ENCODE measurements around the gene MYF6. TPM values are rescaled to one million over a fixed set of nuclear protein-coding genes. Genes with fewer than 3 reads are reported as not detected.

MYF6 gene
- total and polyA plus RNA-seq, 9 of the 15 experiments (the other 6 are each of a cell fraction or from before 2014, with no cell fraction given): not detected

- no peak for DNase-seq (ENCODE audit: extremely low read depth in 1 of 4, low spot score in 3 of 4)
- H3K4me3 ChIP-seq: no peak overlapping the region
- ATAC-seq: no peak
- H3K27ac ChIP-seq (ENCODE audit: extremely low read depth, low read depth, low read length): no peak overlapping the region
- no peak overlapping the region for H3K4me2 ChIP-seq (ENCODE audit: insufficient read depth, low read length)
- no peak overlapping the region for H2AFZ ChIP-seq (ENCODE audit: low read depth, low read length)
- in situ Hi-C loops (cut with MboI): no loop called here
- no TSS peak for BruUV-seq (replicated peaks)
- H3K36me3 ChIP-seq (ENCODE audit: control insufficient read depth, insufficient read depth, low read length): no peaks in the 10 kb centered on the region
- no peaks in the 10 kb centered on the region for H3K79me2 ChIP-seq (ENCODE audit: control insufficient read depth, insufficient read depth, low read length)
- H3K27me3 ChIP-seq (ENCODE audit: control insufficient read depth in 2 of 2, insufficient read depth in 2 of 2, low read length in 2 of 2): no peaks in the 10 kb centered on the region
- TF ChIP-seq ZNF212 (CRISPR knock-in tag; IDR thresholded peaks at IDR 0.05): no peak
- TF ChIP-seq XRCC4 (IDR thresholded peaks at IDR 0.05; ENCODE audit: extremely low read depth, insufficient read depth, insufficient read length): no peak
- TF ChIP-seq RBM22 (IDR thresholded peaks at IDR 0.05; ENCODE audit: low read depth, low read length, poor library complexity, severe bottlenecking): no peak
- no peak for TF ChIP-seq HOXB6 (CRISPR knock-in tag; IDR thresholded peaks at IDR 0.05; ENCODE audit: borderline replicate concordance)
- no peak for TF ChIP-seq RBM34 (IDR thresholded peaks at IDR 0.05; ENCODE audit: borderline replicate concordance, insufficient read depth, low read length)
- no peak for TF ChIP-seq NFXL1 (CRISPR knock-in tag; IDR thresholded peaks at IDR 0.05)
- no peak for TF ChIP-seq FOXK1 (CRISPR knock-in tag; IDR thresholded peaks at IDR 0.05; ENCODE audit: borderline replicate concordance)
- no peak for TF ChIP-seq NCOA4 (IDR thresholded peaks at IDR 0.05; ENCODE audit: partially characterized antibody)
- TF ChIP-seq RFX5 (IDR thresholded peaks at IDR 0.05; ENCODE audit: low read depth, low read length): no peak
- no peak for TF ChIP-seq SP1 (CRISPR knock-in tag; IDR thresholded peaks at IDR 0.05)
- no peak overlapping the region for H3K9ac ChIP-seq (ENCODE audit: insufficient read depth in 1 of 2, low read depth in 2 of 2, low read length in 2 of 2)
- ChIA-PET POLR2A (no interaction called here), CTCF (ENCODE audit: low intra/inter-chr PET ratio) (no interaction called here)
- H3K9me1 ChIP-seq (ENCODE audit: control insufficient read depth, insufficient read depth, low read length): no peaks in the 10 kb centered on the region
- H4K20me1 ChIP-seq (replicated peaks; ENCODE audit: control insufficient read depth, insufficient read depth, low read length): no peaks in the 10 kb centered on the region
- no peaks in the 10 kb centered on the region for H3K4me1 ChIP-seq (replicated peaks in 1 of 2; ENCODE audit: control insufficient read depth in 2 of 2, insufficient read depth in 2 of 2, low read length in 2 of 2)
- FAIRE-seq: no peak
- intact Hi-C loops (cut with micrococcal nuclease): no loop called here
- 0% methylated on average over 7 of the region's 10 CpGs for WGBS (ENCODE audit: insufficient coverage, low coverage, missing lambda C conversion rate)
- H3K9me3 ChIP-seq (replicated peaks; ENCODE audit: control insufficient read depth, insufficient read depth, low read depth, low read length): no peaks in the 10 kb centered on the region
Observed at GRCh38 chr12:80715713-80716249, 8.3 kb downstream of the MYF6 start.
